Psoas muscle (tissue), 8 donors: ENCODE results near the gene SETDB1. TPM values are rescaled to one million over a fixed set of nuclear protein-coding genes. Genes with fewer than 3 reads are reported as not detected.

ENCODE experiments used
- ATAC-seq, 4 donors: fragments of 200-7000 bp; cut with Tn5 transposase; one replicate each; pipeline ENCODE4 v1.9.1; 2020; ENCODE audit warnings: moderate library complexity in 3 of 4, mild to moderate bottlenecking in 2 of 4
- DNase-seq, 2 donors: peaks; one replicate each; pipeline ENCODE4 v3.0.0-alpha.2; 2020
- H3K27ac ChIP-seq: fragments of 200-600 bp; one replicate; pipeline ENCODE4 v1.8.0; 2022
- H3K27me3 ChIP-seq, 3 donors: fragments of 200-600 bp in 1 of 3; one replicate each; pipeline versions ENCODE4 v1.6.1 to v1.8.0; 2013 to 2022; ENCODE audit warnings: low read length in 2 of 3, mild to moderate bottlenecking in 2 of 3, moderate library complexity in 1 of 3; ENCODE audit not compliant: insufficient read depth in 3 of 3
- H3K36me3 ChIP-seq, 2 donors: fragments of 200-600 bp in 1 of 2; one replicate each; pipeline versions ENCODE4 v1.6.1 to v1.8.0; 2013 to 2022; ENCODE audit warnings: low read depth in 1 of 2, mild to moderate bottlenecking in 1 of 2, moderate library complexity in 1 of 2; ENCODE audit not compliant: insufficient read depth in 1 of 2
- H3K4me1 ChIP-seq: fragments of 200-600 bp; one replicate; pipeline ENCODE4 v1.8.0; 2022
- H3K4me3 ChIP-seq: fragments of 200-600 bp; one replicate; pipeline ENCODE4 v1.8.0; 2022; ENCODE audit warnings: mild to moderate bottlenecking
- H3K9me3 ChIP-seq: fragments of 200-600 bp; one replicate; pipeline ENCODE4 v1.8.0; 2022
- WGBS, 3 donors: extraction: QIAGEN DNeasy Blood & Tissue Kit; methylation state at CpG; one replicate each; pipeline versions ENCODE4 v1.1.6 to v1.1.7; 2013; 5-methylcytosine and 5-hydroxymethylcytosine counted together
- intact Hi-C, 2 donors: fragments of 100-400 bp; cut with DNase I; formaldehyde crosslinking; loops; one replicate each; pipeline versions ENCODE4 v1.11.0 to v1.14.2; 2022
- polyA plus RNA-seq, 3 donors: library from polyadenylated mRNA; stranded (reverse); fragments of 200-250 nt; gene quantifications; one replicate each; pipeline ENCODE4 v1.2.3, GENCODE V29; 2013
- total RNA-seq, 4 donors: library from RNA; stranded (reverse); fragmentation: NEBNext Ultra II Directional in 2 of 4; extraction: Animal tissue kit (Norgen Biotek cat#: 25700) in 2 of 4; gene quantifications; one replicate each; pipeline versions ENCODE4 v1.2.1 to v1.2.4, GENCODE V29; 2021 to 2023
- TF ChIP-seq, protein P1 (sequence below): fragments of 200-600 bp; IDR thresholded peaks from one replicate; pipeline ENCODE4 v1.8.0; 2022; ENCODE audit warnings: antibody characterized with exemption
- donor health status: healthy with polysubstance abuse.
- donor health status: DM: no; HTN: no; CAD: no; lungs with moderate emphysema.
- donor health status: Bipolar disorder and iron deficiency.
- donor health status: healthy.
- donor health status: DM: yes; HTN: yes; CAD: no.
- donor health status: DM: no; HTN: no; CAD: no.
- donor health status: DM: no; HTN: no; CAD: no.
- donor health status: DM: yes; HTN: yes; CAD: no.

SETDB1 gene
- total and polyA plus RNA-seq, 7 donors = 12.8 to 27.1 (median 19.4) TPM

DNA sequence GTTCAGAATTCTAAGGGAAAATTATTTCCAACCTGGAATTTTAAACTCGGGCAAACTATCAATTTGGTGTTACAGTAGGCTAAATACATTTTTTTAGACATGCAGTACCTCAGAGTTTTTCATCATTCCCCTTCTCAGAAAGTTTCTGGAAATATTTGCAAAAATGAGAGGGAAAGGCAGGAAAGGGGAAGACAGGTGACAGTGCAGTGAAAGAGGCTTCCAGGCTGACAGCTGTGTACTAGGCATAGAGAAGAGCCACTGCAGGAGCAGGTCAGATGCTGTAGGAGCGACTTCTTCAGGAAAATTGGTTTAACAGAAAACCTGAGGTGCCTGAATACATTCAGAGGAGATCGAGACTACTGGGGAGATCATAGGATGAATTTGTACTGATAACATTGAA lies 28.5 kb downstream of the SETDB1 start:
- no peaks in the 10 kb centered on the region for H3K4me1 ChIP-seq
- TF ChIP-seq, protein P1, sequence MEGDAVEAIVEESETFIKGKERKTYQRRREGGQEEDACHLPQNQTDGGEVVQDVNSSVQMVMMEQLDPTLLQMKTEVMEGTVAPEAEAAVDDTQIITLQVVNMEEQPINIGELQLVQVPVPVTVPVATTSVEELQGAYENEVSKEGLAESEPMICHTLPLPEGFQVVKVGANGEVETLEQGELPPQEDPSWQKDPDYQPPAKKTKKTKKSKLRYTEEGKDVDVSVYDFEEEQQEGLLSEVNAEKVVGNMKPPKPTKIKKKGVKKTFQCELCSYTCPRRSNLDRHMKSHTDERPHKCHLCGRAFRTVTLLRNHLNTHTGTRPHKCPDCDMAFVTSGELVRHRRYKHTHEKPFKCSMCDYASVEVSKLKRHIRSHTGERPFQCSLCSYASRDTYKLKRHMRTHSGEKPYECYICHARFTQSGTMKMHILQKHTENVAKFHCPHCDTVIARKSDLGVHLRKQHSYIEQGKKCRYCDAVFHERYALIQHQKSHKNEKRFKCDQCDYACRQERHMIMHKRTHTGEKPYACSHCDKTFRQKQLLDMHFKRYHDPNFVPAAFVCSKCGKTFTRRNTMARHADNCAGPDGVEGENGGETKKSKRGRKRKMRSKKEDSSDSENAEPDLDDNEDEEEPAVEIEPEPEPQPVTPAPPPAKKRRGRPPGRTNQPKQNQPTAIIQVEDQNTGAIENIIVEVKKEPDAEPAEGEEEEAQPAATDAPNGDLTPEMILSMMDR = no peak
- H3K27ac ChIP-seq = no peak overlapping the region
- H3K36me3 ChIP-seq = peaks cover 17 to 100% of the 10 kb centered on the region in 2 donors
- DNase-seq (no peak), ATAC-seq (no peak)
- intact Hi-C loops = no loop called here
- no peaks in the 10 kb centered on the region for H3K27me3 ChIP-seq
- H3K4me3 ChIP-seq = no peak overlapping the region
- H3K9me3 ChIP-seq = no peaks in the 10 kb centered on the region
- whole genome bisulfite sequencing, 3 donors = 92 to 96% (median 96%) methylated on average over 3 of the region's 3 CpGs

DNA sequence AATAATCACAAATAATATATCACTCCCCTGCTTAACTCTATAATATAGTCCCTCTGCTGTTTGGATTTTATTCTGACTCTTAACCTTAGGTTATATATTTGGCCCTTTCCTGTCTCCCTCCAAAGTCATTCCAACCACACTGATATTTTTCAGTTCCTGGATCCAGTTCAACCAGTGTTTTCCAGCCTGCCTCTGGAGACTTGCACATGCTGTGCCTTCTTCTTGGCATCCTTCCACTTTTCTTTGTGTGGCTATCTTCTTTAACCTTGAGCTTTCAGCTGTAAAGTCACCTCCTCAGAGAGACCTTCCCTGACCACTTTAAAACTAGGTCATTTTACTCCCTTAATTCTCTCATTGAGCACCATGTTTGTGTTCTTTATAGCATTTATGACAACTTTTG lies 29.1 kb downstream of the SETDB1 start:
- H3K27ac ChIP-seq = no peak overlapping the region
- TF ChIP-seq, protein P1 = no peak
- H3K4me1 ChIP-seq = no peaks in the 10 kb centered on the region
- H3K4me3 ChIP-seq = no peak overlapping the region
- DNase-seq (no peak), ATAC-seq (no peak)
- intact Hi-C loops = no loop called here
- no peaks in the 10 kb centered on the region for H3K27me3 ChIP-seq
- peaks cover 16 to 100% of the 10 kb centered on the region in 2 donors for H3K36me3 ChIP-seq
- no peaks in the 10 kb centered on the region for H3K9me3 ChIP-seq

DNA sequence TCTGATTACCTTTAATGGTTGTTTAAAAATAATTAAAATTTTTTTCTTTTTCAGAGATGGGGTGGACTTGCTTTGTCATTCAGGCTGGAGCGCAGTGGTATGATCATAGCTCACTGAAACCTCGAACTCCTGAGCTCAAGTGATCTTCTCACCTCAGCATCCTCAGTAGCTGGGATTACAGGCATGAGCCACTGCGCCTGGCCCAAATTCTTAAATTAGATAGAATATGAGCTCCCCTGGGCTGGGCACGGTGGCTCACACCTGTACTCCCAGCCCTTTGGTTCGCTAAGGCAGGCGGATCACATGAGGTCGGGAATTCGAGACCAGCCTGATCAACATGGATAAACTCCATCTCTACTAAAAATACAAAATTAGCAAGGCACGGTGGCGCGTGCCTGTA lies 31.5 kb downstream of the SETDB1 start:
- TF ChIP-seq, protein P1 = no peak
- intact Hi-C loops = no loop called here
- Histone ChIP-seq H3K36me3 (peaks cover 15 to 100% of the 10 kb centered on the region in 2 donors), H3K27ac (no peak overlapping the region), H3K9me3 (no peaks in the 10 kb centered on the region), H3K27me3 (no peaks in the 10 kb centered on the region), H3K4me1 (no peaks in the 10 kb centered on the region), H3K4me3 (no peak overlapping the region)
- ATAC-seq (no peak), DNase-seq (no peak)
- WGBS, 3 donors = 84 to 94% (median 90%) methylated on average over 11 of the region's 11 CpGs

DNA sequence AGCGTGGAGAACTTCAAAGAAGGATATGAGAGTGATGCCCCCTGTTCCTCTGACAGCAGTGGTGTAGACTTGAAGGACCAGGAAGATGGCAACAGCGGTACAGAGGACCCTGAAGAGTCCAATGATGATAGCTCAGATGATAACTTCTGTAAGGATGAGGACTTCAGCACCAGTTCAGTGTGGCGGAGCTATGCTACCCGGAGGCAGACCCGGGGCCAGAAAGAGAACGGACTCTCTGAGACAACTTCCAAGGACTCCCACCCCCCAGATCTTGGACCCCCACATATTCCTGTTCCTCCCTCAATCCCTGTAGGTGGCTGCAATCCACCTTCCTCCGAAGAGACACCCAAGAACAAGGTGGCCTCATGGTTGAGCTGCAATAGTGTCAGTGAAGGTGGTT lies 34.5 kb downstream of the SETDB1 start:
- Histone ChIP-seq H3K36me3 (peaks cover 15 to 100% of the 10 kb centered on the region in 2 donors), H3K4me1 (no peaks in the 10 kb centered on the region), H3K27me3 (no peaks in the 10 kb centered on the region), H3K4me3 (no peak overlapping the region), H3K9me3 (no peaks in the 10 kb centered on the region), H3K27ac (no peak overlapping the region)
- intact Hi-C loops = no loop called here
- no peak for DNase-seq
- WGBS, 3 donors = 96 to 99% (median 96%) methylated on average over 7 of the region's 7 CpGs
- no peak for ATAC-seq
- TF ChIP-seq, protein P1 = no peak

DNA sequence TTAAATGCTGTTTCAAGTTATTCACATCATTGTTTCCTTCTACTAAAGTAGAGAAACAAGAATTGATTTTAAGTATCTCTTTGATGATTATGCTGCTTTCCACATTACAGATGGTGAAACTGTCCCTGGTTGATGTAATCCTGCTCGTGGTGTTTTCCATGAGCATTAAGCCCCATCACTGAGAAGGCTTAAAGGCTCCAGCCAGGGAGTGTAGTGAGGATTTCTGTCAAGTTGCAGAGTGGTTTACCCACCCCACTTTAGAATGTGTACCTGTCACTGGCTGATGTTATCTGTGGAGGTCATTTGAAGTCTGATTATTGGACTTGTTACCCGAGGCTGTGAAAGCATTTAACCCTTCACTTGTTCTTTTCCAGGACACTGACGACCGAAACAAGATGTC lies 35.6 kb downstream of the SETDB1 start:
- Histone ChIP-seq H3K36me3 (peaks cover 15 to 100% of the 10 kb centered on the region in 2 donors), H3K4me3 (no peak overlapping the region), H3K9me3 (no peaks in the 10 kb centered on the region), H3K27ac (no peak overlapping the region), H3K27me3 (no peaks in the 10 kb centered on the region), H3K4me1 (no peaks in the 10 kb centered on the region)
- ATAC-seq = peak in 1 of 4 donors; percentile 27
- TF ChIP-seq, protein P1 = no peak
- intact Hi-C loops = no loop called here
- WGBS, 3 donors = 66 to 68% (median 67%) methylated on average over 4 of the region's 4 CpGs
- no peak for DNase-seq
